ENCODE data around the gene PLD1. TPM values are rescaled to one million over a fixed set of nuclear protein-coding genes. Genes with fewer than 3 reads are reported as not detected.

The PLD1 gene
- total RNA-seq, 1 experiment from 2014 or later = 5.3 TPM

- peaks cover 5% of the 10 kb centered on the region for H3K36me3 Mint-ChIP-seq (ENCODE audit: insufficient read depth, unreplicated experiment)
- CTCF ChIA-PET = interaction anchor here (0.7 to 0.9 kb wide), 2 partner anchors 9 to 270 kb away, joined by 4 to 6 read pairs; no protein-coding TSS in a partner anchor
- no peaks in the 10 kb centered on the region for H3K27me3 Mint-ChIP-seq (ENCODE audit: insufficient read depth, unreplicated experiment)
- no peak for DNase-seq
- no TSS peak for BruUV-seq (replicated peaks)
- no peaks in the 10 kb centered on the region for H3K9me3 ChIP-seq
- H3K4me3 ChIP-seq (ENCODE audit: low read depth, low read length) = no peak overlapping the region
- H3K36me3 ChIP-seq (ENCODE audit: control insufficient read depth, insufficient read depth, low read length) = no peaks in the 10 kb centered on the region
- no peaks in the 10 kb centered on the region for H3K9me3 Mint-ChIP-seq (ENCODE audit: unreplicated experiment)
- H3K4me1 Mint-ChIP-seq (ENCODE audit: low read depth, unreplicated experiment) = no peaks in the 10 kb centered on the region
- no peaks in the 10 kb centered on the region for H3K4me1 ChIP-seq
- H3K27me3 ChIP-seq (replicated peaks; ENCODE audit: control insufficient read depth, insufficient read depth, low read length) = no peaks in the 10 kb centered on the region
- TF ChIP-seq CTCF (IDR thresholded peaks at IDR 0.05; ENCODE audit: insufficient read depth in 1 of 2, low read depth in 1 of 2, low read length in 1 of 2, severe bottlenecking in 1 of 2, unreplicated experiment in 1 of 2) = no peak
- POLR2A ChIA-PET = no interaction called here
- H3K27ac Mint-ChIP-seq (ENCODE audit: unreplicated experiment) = no peak overlapping the region
- H3K4me3 Mint-ChIP-seq (ENCODE audit: unreplicated experiment) = no peak overlapping the region
- intact Hi-C loops (cut with micrococcal nuclease; ENCODE audit: unreplicated experiment) = no loop called here
These were observed 46.9 kb downstream of the PLD1 start for GRCh38 chr3:171763392-171763791.

GRCh38 chr3:171760477-171760876, 49.8 kb downstream of the PLD1 start:
- Mint-ChIP-seq H3K27ac (ENCODE audit: unreplicated experiment) (no peak overlapping the region), H3K27me3 (ENCODE audit: insufficient read depth, unreplicated experiment) (no peaks in the 10 kb centered on the region), H3K9me3 (ENCODE audit: unreplicated experiment) (no peaks in the 10 kb centered on the region), H3K36me3 (ENCODE audit: insufficient read depth, unreplicated experiment) (peaks cover 5% of the 10 kb centered on the region), H3K4me1 (ENCODE audit: low read depth, unreplicated experiment) (no peaks in the 10 kb centered on the region), H3K4me3 (ENCODE audit: unreplicated experiment) (no peak overlapping the region)
- ChIA-PET POLR2A (no interaction called here), CTCF (no interaction called here)
- no peak for DNase-seq
- H3K27me3 ChIP-seq (replicated peaks; ENCODE audit: control insufficient read depth, insufficient read depth, low read length) = no peaks in the 10 kb centered on the region
- no peaks in the 10 kb centered on the region for H3K9me3 ChIP-seq
- no peak overlapping the region for H3K4me3 ChIP-seq (ENCODE audit: low read depth, low read length)
- no TSS peak for BruUV-seq (replicated peaks)
- H3K36me3 ChIP-seq (ENCODE audit: control insufficient read depth, insufficient read depth, low read length) = no peaks in the 10 kb centered on the region
- intact Hi-C loops (cut with micrococcal nuclease; ENCODE audit: unreplicated experiment) = no loop called here
- no peak for TF ChIP-seq CTCF (IDR thresholded peaks at IDR 0.05; ENCODE audit: insufficient read depth in 1 of 2, low read depth in 1 of 2, low read length in 1 of 2, severe bottlenecking in 1 of 2, unreplicated experiment in 1 of 2)
- H3K4me1 ChIP-seq = no peaks in the 10 kb centered on the region

GRCh38 chr3:171758109-171758508, 52.2 kb downstream of the PLD1 start:
- DNase-seq = no peak
- H3K27me3 ChIP-seq (replicated peaks; ENCODE audit: control insufficient read depth, insufficient read depth, low read length) = no peaks in the 10 kb centered on the region
- Mint-ChIP-seq H3K4me3 (ENCODE audit: unreplicated experiment) (no peak overlapping the region), H3K27me3 (ENCODE audit: insufficient read depth, unreplicated experiment) (no peaks in the 10 kb centered on the region), H3K9me3 (ENCODE audit: unreplicated experiment) (no peaks in the 10 kb centered on the region), H3K36me3 (ENCODE audit: insufficient read depth, unreplicated experiment) (peaks cover 5% of the 10 kb centered on the region), H3K4me1 (ENCODE audit: low read depth, unreplicated experiment) (no peaks in the 10 kb centered on the region), H3K27ac (ENCODE audit: unreplicated experiment) (no peak overlapping the region)
- no peaks in the 10 kb centered on the region for H3K4me1 ChIP-seq
- H3K36me3 ChIP-seq (ENCODE audit: control insufficient read depth, insufficient read depth, low read length) = no peaks in the 10 kb centered on the region
- ChIA-PET CTCF (interaction anchor here (1.1 kb wide), 1 partner anchor 72 kb away, joined by 3 read pairs; no protein-coding TSS in a partner anchor), POLR2A (no interaction called here)
- no peaks in the 10 kb centered on the region for H3K9me3 ChIP-seq
- H3K4me3 ChIP-seq (ENCODE audit: low read depth, low read length) = no peak overlapping the region
- intact Hi-C loops (cut with micrococcal nuclease; ENCODE audit: unreplicated experiment) = no loop called here
- no peak for TF ChIP-seq CTCF (IDR thresholded peaks at IDR 0.05; ENCODE audit: insufficient read depth in 1 of 2, low read depth in 1 of 2, low read length in 1 of 2, severe bottlenecking in 1 of 2, unreplicated experiment in 1 of 2)
- BruUV-seq (replicated peaks) = no TSS peak

All from Caco-2 (cell line).